IMR-90 (cell line): Measurements from ENCODE around the gene EGFL7. TPM values are rescaled to one million over a fixed set of nuclear protein-coding genes. Genes with fewer than 3 reads are reported as not detected.

Experiments used
- ATAC-seq: fragments of 200-7000 bp; cut with Tn5 transposase; 2 replicates; pipeline ENCODE4 v1.9.1; 2020; ENCODE audit warnings: low read depth, mild to moderate bottlenecking, moderate library complexity
- BruUV-seq: library from RNA; stranded (reverse); fragments of 400-500 nt; replicated peaks from 2 replicates; lab custom pipeline; 2021; lab: Mats Ljungman, UMichigan
- CTCF ChIA-PET: fragments of 300-600 bp; formaldehyde crosslinking; extraction: SDS; loops from one replicate; lab custom pipeline; 2021; ENCODE audit warnings: antibody characterized with exemption; lab: Yijun Ruan, JAX
- POLR2A ChIA-PET: fragments of 300-600 bp; sonication (Branson Sonifier 250); formaldehyde crosslinking; loops from one replicate; lab custom pipeline; 2022; ENCODE audit warnings: antibody characterized with exemption; ENCODE audit not compliant: unreplicated experiment; lab: Charles Lee
- DNase-seq: peaks from one replicate; pipeline ENCODE4 v3.0.0; 2013
- H2AFZ ChIP-seq: replicated peaks from 2 replicates; pipeline ENCODE3; 2013; ENCODE audit warnings: low read length, mild to moderate bottlenecking; ENCODE audit not compliant: poor library complexity
- H2AK5ac ChIP-seq: 2 replicates; pipeline ENCODE4 v1.6.1; 2013; ENCODE audit warnings: low read depth, low read length, inconsistent platforms
- H2AK9ac ChIP-seq: replicated peaks from 2 replicates; pipeline ENCODE3; 2013; ENCODE audit warnings: mild to moderate bottlenecking, low read depth, low read length, moderate library complexity; ENCODE audit not compliant: poor library complexity
- H2BK120ac ChIP-seq: 2 replicates; pipeline ENCODE4 v1.6.1; 2013; ENCODE audit warnings: low read depth, low read length, inconsistent platforms
- H2BK15ac ChIP-seq: 3 replicates; pipeline ENCODE4 v1.6.1; 2013; ENCODE audit warnings: low read depth, low read length, inconsistent platforms
- H2BK20ac ChIP-seq: 2 replicates; pipeline ENCODE4 v1.6.1; 2013; ENCODE audit warnings: low read depth, mild to moderate bottlenecking, inconsistent platforms, low read length, moderate library complexity
- H2BK5ac ChIP-seq: 2 replicates; pipeline ENCODE4 v1.6.1; 2013; ENCODE audit warnings: mild to moderate bottlenecking, low read depth, low read length, inconsistent platforms; ENCODE audit not compliant: poor library complexity, severe bottlenecking
- H3K14ac ChIP-seq: replicated peaks from 2 replicates; pipeline ENCODE4 v1.6.1; 2013; ENCODE audit warnings: low read depth, low read length, inconsistent platforms
- H3K18ac ChIP-seq: 2 replicates; pipeline ENCODE4 v1.6.1; 2013; ENCODE audit warnings: low read depth, low read length, control low read depth
- H3K23ac ChIP-seq: 2 replicates; pipeline ENCODE4 v1.6.1; 2013; ENCODE audit warnings: low read depth, low read length, inconsistent platforms
- H3K27ac ChIP-seq: 2 replicates; pipeline ENCODE4 v1.5.1; 2013; ENCODE audit warnings: mild to moderate bottlenecking, control low read depth, low read length; ENCODE audit not compliant: insufficient read depth
- H3K27me3 ChIP-seq: 2 replicates; pipeline ENCODE4 v1.6.1; 2013; ENCODE audit warnings: low read length; ENCODE audit not compliant: control insufficient read depth, insufficient read depth
- H3K36me3 ChIP-seq: 2 replicates; pipeline ENCODE4 v1.6.1; 2013; ENCODE audit warnings: low read length, mixed read lengths; ENCODE audit not compliant: control insufficient read depth, insufficient read depth
- H3K4ac ChIP-seq: 2 replicates; pipeline ENCODE4 v1.6.1; 2013; ENCODE audit warnings: low read depth, low read length, inconsistent platforms
- H3K4me1 ChIP-seq: 2 replicates; pipeline ENCODE4 v1.6.1; 2013; ENCODE audit warnings: low read length, mixed read lengths; ENCODE audit not compliant: control insufficient read depth, insufficient read depth
- H3K4me2 ChIP-seq: 2 replicates; pipeline ENCODE4 v1.6.1; 2013; ENCODE audit warnings: low read depth, mild to moderate bottlenecking, control low read depth, low read length, moderate library complexity
- H3K4me3 ChIP-seq: 2 replicates; pipeline ENCODE4 v1.5.1; 2013; ENCODE audit warnings: low read depth, mild to moderate bottlenecking, control low read depth, low read length, moderate library complexity; ENCODE audit not compliant: insufficient read depth
- H3K56ac ChIP-seq: 2 replicates; pipeline ENCODE4 v1.6.1; 2013; ENCODE audit warnings: low read length, inconsistent platforms; ENCODE audit not compliant: insufficient read depth; ENCODE audit errors: extremely low read depth
- H3K79me1 ChIP-seq, 2 experiments: 2 replicates each; pipeline ENCODE4 v1.6.1; 2013; ENCODE audit warnings: low read length in 2 of 2, inconsistent platforms in 1 of 2, low read depth in 1 of 2
- H3K9ac ChIP-seq: 2 replicates; pipeline ENCODE4 v1.6.1; 2013; ENCODE audit warnings: low read depth, low read length, control low read depth
- H3K9me1 ChIP-seq: 2 replicates; pipeline ENCODE4 v1.6.1; 2013; ENCODE audit warnings: low read length, inconsistent platforms; ENCODE audit not compliant: insufficient read depth
- H3K9me3 ChIP-seq: 2 replicates; pipeline ENCODE4 v1.6.1; 2013; ENCODE audit warnings: low read length; ENCODE audit not compliant: control insufficient read depth, insufficient read depth
- H4K20me1 ChIP-seq: 2 replicates; pipeline ENCODE4 v1.6.1; 2013; ENCODE audit warnings: low read length, inconsistent platforms; ENCODE audit not compliant: insufficient read depth
- H4K5ac ChIP-seq: 2 replicates; pipeline ENCODE4 v1.6.1; 2013; ENCODE audit warnings: mild to moderate bottlenecking, low read depth, low read length, control low read depth
- H4K8ac ChIP-seq, 2 experiments: 2 replicates each; pipeline ENCODE4 v1.6.1; 2013; ENCODE audit warnings: low read depth in 2 of 2, low read length in 2 of 2, control low read depth in 1 of 2, inconsistent platforms in 1 of 2
- H4K91ac ChIP-seq: 2 replicates; pipeline ENCODE4 v1.6.1; 2013; ENCODE audit warnings: low read depth, low read length, inconsistent platforms; ENCODE audit not compliant: insufficient read depth
- BHLHE40 ChIP-seq: fragments of 150-350 bp; IDR thresholded peaks from 2 replicates; pipeline ENCODE4 v1.6.1; 2016; ENCODE audit warnings: mild to moderate bottlenecking, low read depth, low read length
- CHD1 ChIP-seq: IDR thresholded peaks from 2 replicates; pipeline ENCODE4 v1.6.1; 2012; ENCODE audit warnings: low read depth, low read length, improper control_type of control experiment
- ELK1 ChIP-seq: fragments of 150-350 bp; IDR thresholded peaks from 2 replicates; pipeline ENCODE4 v1.6.1; 2016; ENCODE audit warnings: low read depth, mild to moderate bottlenecking, low read length, moderate library complexity, borderline replicate concordance
- FOS ChIP-seq: fragments of 150-350 bp; IDR thresholded peaks from 2 replicates; pipeline ENCODE4 v1.6.1; 2016; ENCODE audit warnings: low read depth, low read length
- MAZ ChIP-seq: IDR thresholded peaks from 2 replicates; pipeline ENCODE4 v1.6.1; 2012; ENCODE audit warnings: low read depth, mild to moderate bottlenecking, low read length, improper control_type of control experiment, moderate library complexity, borderline replicate concordance
- MXI1 ChIP-seq: IDR thresholded peaks from 2 replicates; pipeline ENCODE4 v1.6.1; 2012; ENCODE audit warnings: low read depth, mild to moderate bottlenecking, low read length, moderate library complexity, borderline replicate concordance
- NFE2L2 ChIP-seq: fragments of 150-350 bp; IDR thresholded peaks from 2 replicates; pipeline ENCODE4 v1.6.1; 2016; ENCODE audit warnings: low read depth, mild to moderate bottlenecking, low read length
- POLR2A ChIP-seq: IDR thresholded peaks from 2 replicates; pipeline ENCODE4 v1.6.1; 2012; ENCODE audit warnings: mild to moderate bottlenecking, low read depth, low read length
- RCOR1 ChIP-seq: IDR thresholded peaks from 2 replicates; pipeline ENCODE4 v1.6.1; 2012; ENCODE audit warnings: mild to moderate bottlenecking, low read length, improper control_type of control experiment; ENCODE audit not compliant: insufficient replicate concordance
- RFX5 ChIP-seq: IDR thresholded peaks from 2 replicates; pipeline ENCODE4 v1.8.0; 2012; ENCODE audit warnings: low read depth, mild to moderate bottlenecking, low read length, moderate library complexity
- SMC3 ChIP-seq: fragments of 150-350 bp; IDR thresholded peaks from 2 replicates; pipeline ENCODE4 v1.6.1; 2016; ENCODE audit warnings: low read depth, mild to moderate bottlenecking, antibody characterized with exemption, low read length, moderate library complexity
- USF2 ChIP-seq: fragments of 150-350 bp; IDR thresholded peaks from 2 replicates; pipeline ENCODE4 v1.6.1; 2017; ENCODE audit warnings: mild to moderate bottlenecking, antibody characterized with exemption, low read length, low read depth
- WGBS, 2 experiments: methylation state at CpG; one replicate each; pipeline versions ENCODE4 v1.1.5 to v1.1.7; 2013; ENCODE audit warnings: missing lambda C conversion rate in 2 of 2; ENCODE audit not compliant: insufficient read length in 1 of 2; ENCODE audit errors: extremely low coverage in 2 of 2; 5-methylcytosine and 5-hydroxymethylcytosine counted together
- dilution Hi-C: fragments of 300-500 bp; cut with HindIII; formaldehyde crosslinking; loops from one replicate; pipeline ENCODE4 v1.14.3; 2018; ENCODE audit warnings: low sequenced_read_pairs; ENCODE audit not compliant: unreplicated experiment
- in situ Hi-C: fragments of 300-500 bp; cut with MboI; formaldehyde crosslinking; loops from 3 replicates; pipeline ENCODE4 v1.14.3; 2019; ENCODE audit warnings: low sequenced_read_pairs, inconsistent platforms, mixed read lengths
- intact Hi-C: fragments of 100-400 bp; cut with micrococcal nuclease; formaldehyde crosslinking; loops from 2 replicates; pipeline ENCODE4 v1.10.0; 2022
- polyA plus RNA-seq, 3 experiments: library from polyadenylated mRNA; depleted of rRNA; stranded (reverse); fragments of >200 nt; gene quantifications; 2 replicates each; pipeline ENCODE4 v1.2.3, GENCODE V29; 2012; ENCODE audit warnings: low replicate concordance in 1 of 3
- total RNA-seq: library from RNA; depleted of rRNA; stranded (reverse); fragments of >200 nt; gene quantifications from 2 replicates; pipeline ENCODE4 v1.2.3, GENCODE V29; 2012

The EGFL7 gene
- total and polyA plus RNA-seq, 2 of the 4 experiments (the other 2 are of a cell fraction), result 2.2 to 10.4 TPM

- H2AK9ac ChIP-seq, result no peak overlapping the region
- in situ Hi-C loops, result no loop called here
- no peak overlapping the region for H4K8ac ChIP-seq
- no peak overlapping the region for H2AK5ac ChIP-seq
- no peak overlapping the region for H3K4ac ChIP-seq
- peaks cover 1% of the 10 kb centered on the region; the same call in 1 of the 2 replicates for H3K36me3 ChIP-seq
- H4K20me1 ChIP-seq, result no peaks in the 10 kb centered on the region; the same call in none of the 2 replicates
- no peak for ATAC-seq
- WGBS, 2 experiments, result 80% methylated on average over 23 of the region's 40 CpGs; no CpG with 5 or more reads in 1 of the 2 experiments
- H2AFZ ChIP-seq, result no peak overlapping the region
- H4K91ac ChIP-seq, result no peak overlapping the region
- intact Hi-C loops, result no loop called here
- H2BK20ac ChIP-seq, result no peak overlapping the region
- POLR2A ChIA-PET, result no interaction called here
- no peak overlapping the region for H2BK120ac ChIP-seq
- H3K79me1 ChIP-seq, result no peaks in the 10 kb centered on the region
- no peak overlapping the region for H3K14ac ChIP-seq
- H3K9ac ChIP-seq, result no peak overlapping the region
- no TSS peak for BruUV-seq
- dilution Hi-C loops, result no loop called here
- H3K4me1 ChIP-seq, result peaks cover 4% of the 10 kb centered on the region; the same call in 1 of the 2 replicates
- H3K18ac ChIP-seq, result no peak overlapping the region
- no peak overlapping the region for H3K56ac ChIP-seq
- TF ChIP-seq POLR2A (no peak), RCOR1 (no peak), ELK1 (no peak), SMC3 (no peak), MXI1 (no peak), RFX5 (no peak), MAZ (no peak), FOS (no peak), BHLHE40 (no peak), CHD1 (no peak), NFE2L2 (no peak), USF2 (no peak)
- H3K4me3 ChIP-seq, result no peak overlapping the region
- H2BK15ac ChIP-seq, result no peak overlapping the region
- H3K27ac ChIP-seq, result no peak overlapping the region
- no peak overlapping the region for H3K4me2 ChIP-seq
- peaks cover 29% of the 10 kb centered on the region; the same call in 1 of the 2 replicates for H3K27me3 ChIP-seq
- no peak for DNase-seq
- no peak overlapping the region for H3K23ac ChIP-seq
- no peaks in the 10 kb centered on the region for H3K9me3 ChIP-seq
- no peak overlapping the region for H4K5ac ChIP-seq
- CTCF ChIA-PET, result no interaction called here
- H3K9me1 ChIP-seq, result no peaks in the 10 kb centered on the region
- no peak overlapping the region for H2BK5ac ChIP-seq
Observed at GRCh38 chr9:136667940-136668760, 5.4 kb downstream of the EGFL7 start.
